Stimulated activated naive CD8-positive, alpha-beta T cell treated with anti-CD3 and anti-CD28 coated beads, Interleukin-15, Interleukin-2, amounts not matched to agents 100 ng/mL and 50 ng/mL, for 24 hours (primary cell): ENCODE data around the gene TAS2R38.
A peak's percentile ranks its signal among the peaks of the same experiment; 100 is the strongest.
"Not testable (repeated sequence)": the region's sequence is repeated elsewhere in the genome, so short reads cannot be mapped to it uniquely, and the experiment has no call there.

Source experiments
- H3K27ac Mint-ChIP-seq: one replicate; pipeline ENCODE4 v1.8.0; 2021; ENCODE audit warnings: mild to moderate bottlenecking, mixed read lengths
- H3K27me3 Mint-ChIP-seq: one replicate; pipeline ENCODE4 v1.8.0; 2021; ENCODE audit warnings: mixed read lengths
- H3K36me3 Mint-ChIP-seq: one replicate; pipeline ENCODE4 v1.8.0; 2021; ENCODE audit warnings: low read depth, mixed read lengths
- H3K4me1 Mint-ChIP-seq: one replicate; pipeline ENCODE4 v1.8.0; 2021; ENCODE audit warnings: low read depth, mixed read lengths
- H3K4me3 Mint-ChIP-seq: one replicate; pipeline ENCODE4 v1.8.0; 2021; ENCODE audit warnings: mild to moderate bottlenecking, mixed read lengths
- H3K9me3 Mint-ChIP-seq: one replicate; pipeline ENCODE4 v1.8.0; 2021; ENCODE audit warnings: mixed read lengths

Gene TAS2R38

DNA sequence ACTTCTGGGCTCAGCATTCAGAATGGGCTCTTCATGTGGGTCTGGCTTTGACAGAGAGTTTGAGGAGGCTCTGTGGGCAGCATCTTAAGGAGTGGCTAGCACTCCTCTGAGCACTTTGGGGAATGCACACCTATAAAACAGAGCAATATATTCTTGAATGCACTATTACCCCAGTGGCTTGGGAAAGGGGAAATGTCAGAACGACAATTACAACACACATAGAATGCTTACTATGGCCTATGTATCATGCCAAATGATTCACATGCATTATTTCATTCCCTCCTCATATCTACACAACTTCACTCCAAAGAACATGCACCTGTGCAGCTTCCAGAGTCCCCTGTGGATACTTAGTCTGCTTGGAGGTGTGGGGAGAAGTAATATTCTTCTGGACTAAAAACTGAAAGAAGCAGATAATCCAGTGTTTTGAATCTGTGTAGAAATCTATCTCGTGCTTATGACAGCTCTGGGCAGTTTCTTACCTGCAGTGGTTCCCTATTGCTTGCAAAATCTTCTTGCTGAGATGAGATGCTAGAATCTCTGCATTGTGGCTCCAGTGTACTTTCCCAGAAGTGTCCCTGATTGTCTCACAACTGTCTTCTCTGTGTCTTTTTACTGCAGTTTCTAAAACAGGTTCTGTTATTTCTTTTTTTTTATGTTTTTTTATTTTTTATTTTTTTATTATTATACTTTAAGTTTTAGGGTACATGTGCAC, 16.6 kb upstream of the TAS2R38 start:
- H3K36me3 Mint-ChIP-seq = no peaks in the 10 kb centered on the region
- no peak overlapping the region for H3K27ac Mint-ChIP-seq
- no peaks in the 10 kb centered on the region for H3K4me1 Mint-ChIP-seq
- no peak overlapping the region for H3K4me3 Mint-ChIP-seq
- no peaks in the 10 kb centered on the region for H3K27me3 Mint-ChIP-seq
- no peaks in the 10 kb centered on the region for H3K9me3 Mint-ChIP-seq

GRCh38 chr7:141987803-141988202, 14.2 kb upstream of the TAS2R38 start:
- not testable (repeated sequence) for H3K36me3 Mint-ChIP-seq, H3K27me3 Mint-ChIP-seq, H3K4me1 Mint-ChIP-seq, H3K27ac Mint-ChIP-seq, H3K4me3 Mint-ChIP-seq, H3K9me3 Mint-ChIP-seq

GRCh38 chr7:141986923-141987322, 13.3 kb upstream of the TAS2R38 start:
- Mint-ChIP-seq H3K27me3 (no peaks in the 10 kb centered on the region), H3K4me1 (no peaks in the 10 kb centered on the region), H3K4me3 (no peak overlapping the region), H3K27ac (no peak overlapping the region), H3K9me3 (no peaks in the 10 kb centered on the region), H3K36me3 (no peaks in the 10 kb centered on the region)

GRCh38 chr7:141985926-141986325, 12.4 kb upstream of the TAS2R38 start:
- not testable (repeated sequence) for H3K9me3 Mint-ChIP-seq, H3K4me3 Mint-ChIP-seq, H3K36me3 Mint-ChIP-seq, H3K27me3 Mint-ChIP-seq, H3K4me1 Mint-ChIP-seq, H3K27ac Mint-ChIP-seq

GRCh38 chr7:141979568-141979967, 6.0 kb upstream of the TAS2R38 start:
- Mint-ChIP-seq H3K4me1 (peaks cover 13% of the 10 kb centered on the region), H3K9me3 (no peaks in the 10 kb centered on the region), H3K27ac (no peak overlapping the region), H3K36me3 (no peaks in the 10 kb centered on the region), H3K27me3 (no peaks in the 10 kb centered on the region), H3K4me3 (no peak overlapping the region)

- no peak overlapping the region for H3K4me3 Mint-ChIP-seq
- H3K4me1 Mint-ChIP-seq = peaks cover 13% of the 10 kb centered on the region
- no peaks in the 10 kb centered on the region for H3K36me3 Mint-ChIP-seq
- H3K27ac Mint-ChIP-seq = no peak overlapping the region
- no peaks in the 10 kb centered on the region for H3K9me3 Mint-ChIP-seq
- no peaks in the 10 kb centered on the region for H3K27me3 Mint-ChIP-seq
These were observed 4.8 kb upstream of the TAS2R38 start for GRCh38 chr7:141978351-141978750.

DNA sequence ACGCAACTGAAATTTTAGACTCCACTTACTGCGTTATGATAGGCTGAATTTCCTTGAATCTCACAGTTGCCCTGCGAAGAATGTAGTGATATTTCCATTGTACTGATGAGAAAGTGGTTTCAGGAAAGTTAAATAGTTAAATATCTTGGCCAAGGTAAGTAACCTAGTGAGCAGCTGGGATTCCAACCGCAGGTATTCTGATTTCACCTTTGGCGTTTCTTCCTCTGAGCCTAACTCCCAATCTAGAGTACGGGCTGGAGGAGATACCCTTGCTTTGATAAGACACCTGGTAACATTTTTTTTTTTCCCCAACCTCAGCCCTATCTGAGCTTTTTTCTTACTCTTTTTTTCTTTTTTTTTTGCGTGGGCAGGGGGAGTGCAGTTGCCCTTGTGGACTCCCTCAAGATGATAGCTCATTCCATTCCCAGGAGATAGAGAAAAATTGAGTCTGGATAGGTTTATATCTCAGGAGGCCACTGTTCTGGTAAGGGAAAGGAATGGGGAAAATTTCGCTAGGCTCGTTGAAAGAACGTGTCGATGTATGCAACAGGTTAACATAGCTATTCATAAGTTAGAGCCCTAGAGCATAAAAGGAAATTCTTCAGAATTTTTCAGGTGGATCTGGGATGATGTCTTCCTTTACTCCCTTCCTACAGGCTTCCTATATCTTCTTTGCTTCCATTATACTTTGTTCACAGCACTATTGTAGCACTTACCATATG, 3.1 kb upstream of the TAS2R38 start:
- H3K36me3 Mint-ChIP-seq = no peaks in the 10 kb centered on the region
- H3K27ac Mint-ChIP-seq = no peak overlapping the region
- peak overlapping the region; percentile 79 for H3K4me3 Mint-ChIP-seq
- H3K4me1 Mint-ChIP-seq = peaks cover 13% of the 10 kb centered on the region
- H3K27me3 Mint-ChIP-seq = no peaks in the 10 kb centered on the region
- no peaks in the 10 kb centered on the region for H3K9me3 Mint-ChIP-seq

DNA sequence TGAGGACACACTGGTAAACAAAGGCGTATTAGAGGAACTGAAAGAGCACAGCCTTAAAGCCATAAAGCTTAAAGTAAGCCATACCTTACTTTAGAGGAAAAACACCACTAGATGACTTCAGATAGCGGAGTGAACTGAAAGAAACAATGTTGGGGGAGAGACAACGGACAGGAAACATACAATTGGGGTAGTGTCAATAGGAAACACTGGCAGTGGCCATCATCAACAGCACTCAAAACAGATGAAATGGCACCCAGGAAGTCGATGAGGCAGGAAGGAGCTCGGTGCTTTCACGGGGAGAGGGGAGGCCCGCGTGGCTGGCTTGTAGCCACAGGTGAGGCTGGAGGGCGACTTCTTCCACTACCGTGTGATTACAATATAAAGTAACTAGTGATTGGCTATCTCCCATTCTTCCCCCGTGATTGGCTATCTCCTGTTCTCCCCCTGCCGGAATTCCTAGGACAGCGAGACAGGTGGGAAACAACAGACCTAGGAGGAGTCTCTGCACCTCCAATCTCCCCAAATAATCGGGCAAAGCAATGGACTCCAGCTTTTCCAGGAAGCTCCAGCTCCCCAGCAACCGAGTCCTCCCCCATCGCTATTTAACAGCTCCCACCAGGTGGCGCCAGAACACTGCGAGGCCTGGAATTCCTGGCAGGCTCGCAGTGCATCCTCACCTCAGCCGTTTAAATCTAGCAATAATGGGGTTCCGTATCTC, 2.4 kb upstream of the TAS2R38 start:
- Mint-ChIP-seq H3K36me3 (no peaks in the 10 kb centered on the region), H3K4me3 (peak overlapping the region; percentile 79), H3K27ac (peak overlapping the region; percentile 42), H3K9me3 (no peaks in the 10 kb centered on the region), H3K4me1 (peaks cover 13% of the 10 kb centered on the region), H3K27me3 (no peaks in the 10 kb centered on the region)

- no peak overlapping the region for H3K4me3 Mint-ChIP-seq
- H3K4me1 Mint-ChIP-seq = peaks cover 13% of the 10 kb centered on the region
- no peaks in the 10 kb centered on the region for H3K36me3 Mint-ChIP-seq
- H3K9me3 Mint-ChIP-seq = no peaks in the 10 kb centered on the region
- no peak overlapping the region for H3K27ac Mint-ChIP-seq
- no peaks in the 10 kb centered on the region for H3K27me3 Mint-ChIP-seq
These were observed 1.3 kb upstream of the TAS2R38 start for GRCh38 chr7:141974831-141975230.

DNA sequence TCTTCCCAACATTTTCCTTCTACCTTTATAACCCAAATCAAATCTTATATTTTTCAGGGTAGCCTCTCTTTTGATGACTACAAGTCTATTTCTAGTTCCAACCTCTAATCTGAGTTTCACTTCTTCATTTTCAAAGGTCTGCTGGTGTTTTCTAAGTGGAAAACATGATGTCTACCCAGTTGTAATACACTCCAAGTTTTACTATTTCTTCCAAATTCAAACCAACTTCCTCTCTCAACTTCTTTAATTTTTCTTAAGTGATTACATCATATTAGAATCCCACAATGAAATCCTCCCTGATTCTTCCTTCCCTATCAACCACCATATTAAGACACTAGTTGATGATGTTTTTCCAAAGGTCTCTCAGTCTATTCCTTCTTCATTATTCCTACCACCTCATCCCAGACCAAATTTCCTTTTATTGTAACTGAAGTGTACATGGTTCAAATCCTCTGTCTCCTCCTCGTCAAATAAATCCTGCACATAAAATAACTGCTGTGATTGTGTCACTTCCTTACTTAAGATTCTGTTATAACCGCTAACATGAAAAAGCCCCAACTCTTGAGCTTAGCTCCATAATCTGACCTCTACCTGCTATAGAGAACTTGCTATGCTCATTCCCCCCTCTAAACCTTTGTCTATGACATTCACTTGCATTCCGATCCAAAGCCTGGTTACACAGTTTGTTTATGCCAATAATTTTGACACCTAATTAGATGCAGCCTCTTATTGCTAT, 12.7 kb downstream of the TAS2R38 start:
- Mint-ChIP-seq H3K27ac (peak overlapping the region; percentile 23), H3K27me3 (peaks cover 3% of the 10 kb centered on the region), H3K4me3 (no peak overlapping the region), H3K4me1 (peaks cover 14% of the 10 kb centered on the region), H3K9me3 (no peaks in the 10 kb centered on the region), H3K36me3 (no peaks in the 10 kb centered on the region)

DNA sequence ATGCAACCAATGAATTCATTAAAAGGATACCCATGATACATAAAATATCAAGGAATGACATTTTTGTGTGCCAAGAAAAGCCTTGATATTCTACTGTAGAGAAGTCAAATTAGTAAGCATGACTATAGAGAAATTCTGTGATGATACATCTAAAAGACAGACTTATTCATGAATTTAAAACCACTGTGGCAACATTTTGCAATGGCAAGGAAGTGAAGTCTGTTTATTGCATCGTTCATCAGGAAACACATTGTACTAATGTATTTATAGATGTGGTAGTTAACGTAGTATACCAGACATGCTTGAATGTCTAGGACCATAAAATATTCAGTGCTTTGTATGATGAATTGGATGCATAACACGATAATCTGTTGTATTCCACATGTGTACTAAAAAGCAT, 17.5 kb downstream of the TAS2R38 start:
- H3K27ac Mint-ChIP-seq = no peak overlapping the region

GRCh38 chr7:141954334-141954733, 19.2 kb downstream of the TAS2R38 start:
- H3K27me3 Mint-ChIP-seq = peaks cover 3% of the 10 kb centered on the region
- H3K27ac Mint-ChIP-seq = no peak overlapping the region
- H3K4me3 Mint-ChIP-seq = no peak overlapping the region
- no peaks in the 10 kb centered on the region for H3K4me1 Mint-ChIP-seq
- H3K36me3 Mint-ChIP-seq = no peaks in the 10 kb centered on the region
- no peaks in the 10 kb centered on the region for H3K9me3 Mint-ChIP-seq

More for the DNA sequence above, 17.5 kb downstream of the TAS2R38 start:
- H3K27me3 Mint-ChIP-seq = peaks cover 3% of the 10 kb centered on the region
- H3K9me3 Mint-ChIP-seq = no peaks in the 10 kb centered on the region
- peaks cover 13% of the 10 kb centered on the region for H3K4me1 Mint-ChIP-seq
- no peak overlapping the region for H3K4me3 Mint-ChIP-seq
- no peaks in the 10 kb centered on the region for H3K36me3 Mint-ChIP-seq

- no peak overlapping the region for H3K4me3 Mint-ChIP-seq
- no peaks in the 10 kb centered on the region for H3K36me3 Mint-ChIP-seq
- H3K9me3 Mint-ChIP-seq = no peaks in the 10 kb centered on the region
- H3K4me1 Mint-ChIP-seq = no peaks in the 10 kb centered on the region
- H3K27me3 Mint-ChIP-seq = peaks cover 3% of the 10 kb centered on the region
- H3K27ac Mint-ChIP-seq = no peak overlapping the region
These were observed 21.1 kb downstream of the TAS2R38 start for GRCh38 chr7:141952461-141952860.

DNA sequence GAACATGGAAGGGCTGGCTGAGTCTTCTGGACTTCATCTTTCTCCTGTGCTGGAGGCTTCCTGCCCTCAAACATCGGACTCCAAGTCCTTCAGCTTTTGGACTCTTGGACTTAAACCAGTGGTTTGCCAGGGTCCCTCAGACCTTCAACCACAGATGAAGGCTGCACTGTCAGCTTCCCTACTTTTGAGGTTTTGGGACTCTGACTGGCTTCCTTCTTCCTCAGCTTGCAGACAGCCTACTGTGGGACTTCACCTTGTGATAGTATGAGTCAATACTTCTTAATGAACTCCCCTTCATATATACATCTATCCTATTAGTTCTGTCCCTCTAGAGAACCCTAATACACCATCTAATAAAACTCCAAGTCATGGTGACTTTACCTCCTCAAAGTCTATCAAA, 22.8 kb downstream of the TAS2R38 start:
- Mint-ChIP-seq H3K9me3 (no peaks in the 10 kb centered on the region), H3K4me3 (no peak overlapping the region), H3K27me3 (no peaks in the 10 kb centered on the region), H3K27ac (no peak overlapping the region), H3K36me3 (no peaks in the 10 kb centered on the region), H3K4me1 (no peaks in the 10 kb centered on the region)

GRCh38 chr7:141949911-141950310, 23.7 kb downstream of the TAS2R38 start:
- no peaks in the 10 kb centered on the region for H3K27me3 Mint-ChIP-seq
- no peaks in the 10 kb centered on the region for H3K9me3 Mint-ChIP-seq
- no peaks in the 10 kb centered on the region for H3K4me1 Mint-ChIP-seq
- no peak overlapping the region for H3K27ac Mint-ChIP-seq
- H3K36me3 Mint-ChIP-seq = no peaks in the 10 kb centered on the region
- no peak overlapping the region for H3K4me3 Mint-ChIP-seq
